Natural killer cell (primary cell): ENCODE results near the gene STH. TPM values are rescaled to one million over a fixed set of nuclear protein-coding genes. Genes with fewer than 3 reads are reported as not detected.

Experiments used
- ATAC-seq, 3 donors: fragments of 150-1000 bp in 2 of 3; fragments of 200-7000 bp in 1 of 3; cut with Tn5 transposase; 1 replicate in 1 of 3; 2 replicates in 2 of 3; pipeline ENCODE4 v1.10.0; 2021; ENCODE audit warnings: mild to moderate bottlenecking in 2 of 3, moderate library complexity in 2 of 3
- DNase-seq, 2 donors: peaks; one replicate each; pipeline versions ENCODE4 v3.0.0 to v3.0.0-alpha.2; 2013 to 2021; ENCODE audit warnings: mixed read lengths in 1 of 2
- H3K27ac ChIP-seq: one replicate; pipeline ENCODE4 v1.5.1; 2013; ENCODE audit warnings: mild to moderate bottlenecking, low read length
- H3K27me3 ChIP-seq: one replicate; pipeline ENCODE4 v1.6.1; 2013; ENCODE audit warnings: low read length; ENCODE audit not compliant: control insufficient read depth, insufficient read depth
- H3K36me3 ChIP-seq: one replicate; pipeline ENCODE4 v1.6.1; 2013; ENCODE audit warnings: low read length; ENCODE audit not compliant: control insufficient read depth, insufficient read depth
- H3K4me1 ChIP-seq: one replicate; pipeline ENCODE4 v1.6.1; 2013; ENCODE audit warnings: low read length; ENCODE audit not compliant: control insufficient read depth, insufficient read depth
- H3K4me3 ChIP-seq: one replicate; pipeline ENCODE4 v1.5.1; 2013; ENCODE audit warnings: low read length
- H3K9me3 ChIP-seq: one replicate; pipeline ENCODE4 v1.6.1; 2013; ENCODE audit warnings: low read length; ENCODE audit not compliant: control insufficient read depth, insufficient read depth
- H3K27ac Mint-ChIP-seq, 2 donors: one replicate each; pipeline ENCODE4 v1.8.0; 2022; ENCODE audit warnings: mild to moderate bottlenecking in 2 of 2, mixed read lengths in 2 of 2, moderate library complexity in 1 of 2
- H3K27me3 Mint-ChIP-seq, 2 donors: one replicate each; pipeline ENCODE4 v1.8.0; 2022; ENCODE audit warnings: low read depth in 2 of 2, mixed read lengths in 2 of 2
- H3K36me3 Mint-ChIP-seq: one replicate; pipeline ENCODE4 v1.8.0; 2022; ENCODE audit warnings: mixed read lengths
- H3K4me1 Mint-ChIP-seq, 2 donors: one replicate each; pipeline ENCODE4 v1.8.0; 2022; ENCODE audit warnings: mixed read lengths in 2 of 2
- H3K4me3 Mint-ChIP-seq: one replicate; pipeline ENCODE4 v1.8.0; 2022; ENCODE audit warnings: mild to moderate bottlenecking, moderate library complexity, mixed read lengths
- H3K9me3 Mint-ChIP-seq, 2 donors: one replicate each; pipeline ENCODE4 v1.8.0; 2022; ENCODE audit warnings: mixed read lengths in 2 of 2
- CTCF ChIP-seq: fragments of 200-600 bp; IDR thresholded peaks from one replicate; pipeline ENCODE4 v1.8.0; 2022; ENCODE audit warnings: antibody characterized with exemption
- WGBS: methylation state at CpG from one replicate; pipeline ENCODE4 v1.1.7; 2013; ENCODE audit warnings: missing lambda C conversion rate; ENCODE audit not compliant: insufficient coverage; 5-methylcytosine and 5-hydroxymethylcytosine counted together
- intact Hi-C: fragments of 100-400 bp; cut with micrococcal nuclease; formaldehyde crosslinking; loops from one replicate; pipeline ENCODE4 v1.14.2; 2022
- total RNA-seq, 4 donors: library from RNA; stranded (reverse); fragments of 120-200 nt in 1 of 4; gene quantifications; one replicate each; pipeline versions ENCODE4 v1.2.3 to v1.2.4, GENCODE V29; 2013 to 2022

The STH gene
- total RNA-seq, 3 donors from 2014 or later (not counting 1 experiment from before 2014, with no cell fraction given), result not detected

- Mint-ChIP-seq H3K4me1 (peaks cover 45 to 52% of the 10 kb centered on the region in 2 donors), H3K36me3 (peaks cover 11% of the 10 kb centered on the region), H3K4me3 (no peak overlapping the region), H3K9me3 (no peaks in the 10 kb centered on the region), H3K27me3 (no peaks in the 10 kb centered on the region), H3K27ac (peak overlapping the region; percentile 83 to 90)
- ATAC-seq, result no peak
- peaks cover 39% of the 10 kb centered on the region for H3K36me3 ChIP-seq
- WGBS, result 96% methylated on average over 3 of the region's 3 CpGs
- DNase-seq, result no peak
- no peak overlapping the region for H3K27ac ChIP-seq
- H3K27me3 ChIP-seq, result no peaks in the 10 kb centered on the region
- no peak overlapping the region for H3K4me3 ChIP-seq
- no peaks in the 10 kb centered on the region for H3K9me3 ChIP-seq
- intact Hi-C loops, result no loop called here
- no peak for TF ChIP-seq CTCF
- H3K4me1 ChIP-seq, result peaks cover 32% of the 10 kb centered on the region
Observed at GRCh38 chr17:46028374-46028773, 29.3 kb downstream of the STH start.

GRCh38 chr17:46028981-46029565 is 30.0 kb downstream of the STH start:
- Mint-ChIP-seq H3K9me3 (no peaks in the 10 kb centered on the region), H3K27me3 (no peaks in the 10 kb centered on the region), H3K4me1 (peaks cover 39 to 46% of the 10 kb centered on the region in 2 donors), H3K4me3 (no peak overlapping the region), H3K36me3 (peaks cover 11% of the 10 kb centered on the region), H3K27ac (peak overlapping the region; percentile 83 to 90)
- Histone ChIP-seq H3K36me3 (peaks cover 46% of the 10 kb centered on the region), H3K27ac (no peak overlapping the region), H3K9me3 (no peaks in the 10 kb centered on the region), H3K4me3 (no peak overlapping the region), H3K4me1 (peaks cover 25% of the 10 kb centered on the region), H3K27me3 (no peaks in the 10 kb centered on the region)
- intact Hi-C loops, result no loop called here
- DNase-seq (no peak), ATAC-seq (peak in 1 of 3 donors; percentile 17)
- 83% methylated on average over 4 of the region's 4 CpGs for WGBS
- no peak for TF ChIP-seq CTCF

GRCh38 chr17:46029627-46030026 is 30.6 kb downstream of the STH start:
- Histone ChIP-seq H3K27ac (no peak overlapping the region), H3K4me1 (peaks cover 24% of the 10 kb centered on the region), H3K36me3 (peaks cover 52% of the 10 kb centered on the region), H3K4me3 (no peak overlapping the region), H3K27me3 (no peaks in the 10 kb centered on the region), H3K9me3 (no peaks in the 10 kb centered on the region)
- TF ChIP-seq CTCF, result no peak
- H3K4me1 Mint-ChIP-seq, result peaks cover 41 to 43% of the 10 kb centered on the region in 2 donors
- intact Hi-C loops, result no loop called here
- ATAC-seq (no peak), DNase-seq (no peak)
- H3K4me3 Mint-ChIP-seq, result no peak overlapping the region
- peak overlapping the region; percentile 83 to 90 for H3K27ac Mint-ChIP-seq
- H3K36me3 Mint-ChIP-seq, result peaks cover 11% of the 10 kb centered on the region
- WGBS, result 96% methylated on average over 6 of the region's 6 CpGs
- no peaks in the 10 kb centered on the region for H3K27me3 Mint-ChIP-seq
- H3K9me3 Mint-ChIP-seq, result no peaks in the 10 kb centered on the region

GRCh38 chr17:46030752-46031151 is 31.7 kb downstream of the STH start:
- Histone ChIP-seq H3K9me3 (no peaks in the 10 kb centered on the region), H3K36me3 (peaks cover 63% of the 10 kb centered on the region), H3K4me3 (no peak overlapping the region), H3K4me1 (peaks cover 13% of the 10 kb centered on the region), H3K27me3 (no peaks in the 10 kb centered on the region), H3K27ac (no peak overlapping the region)
- WGBS, result 92% methylated on average over 3 of the region's 3 CpGs
- no peak for DNase-seq
- Mint-ChIP-seq H3K4me3 (no peak overlapping the region), H3K4me1 (peaks cover 38 to 47% of the 10 kb centered on the region in 2 donors), H3K27ac (peak overlapping the region; percentile 83 to 90), H3K36me3 (peaks cover 11% of the 10 kb centered on the region), H3K27me3 (no peaks in the 10 kb centered on the region), H3K9me3 (no peaks in the 10 kb centered on the region)
- no peak for TF ChIP-seq CTCF
- intact Hi-C loops, result no loop called here
- ATAC-seq, result no peak
